GM23338 (cell line): ENCODE results near the gene MAPK12. TPM values are rescaled to one million over a fixed set of nuclear protein-coding genes. Genes with fewer than 3 reads are reported as not detected.

ENCODE experiments used
- ATAC-seq: fragments of 200-7000 bp; cut with Tn5 transposase; 3 replicates; pipeline ENCODE4 v1.9.1; 2020
- DNase-seq: peaks from one replicate; pipeline ENCODE4 v3.0.0-alpha.2; 2015; ENCODE audit warnings: low spot score
- H2AFZ ChIP-seq: fragments of 200-600 bp; sonication (generic); 2 replicates; pipeline ENCODE4 v1.8.0; 2016; ENCODE audit warnings: antibody characterized with exemption, mild to moderate bottlenecking, moderate library complexity
- H3F3A ChIP-seq: fragments of 200-600 bp; sonication (generic); replicated peaks from 2 replicates; pipeline ENCODE4 v1.8.0; 2017; ENCODE audit warnings: antibody characterized with exemption, mixed run types, low read depth
- H3K27ac ChIP-seq: fragments of 200-600 bp; sonication (generic); 2 replicates; pipeline ENCODE4 v1.6.1; 2016; ENCODE audit warnings: low read depth
- H3K27me3 ChIP-seq: fragments of 200-600 bp; sonication (generic); 2 replicates; pipeline ENCODE4 v1.8.0; 2016; ENCODE audit warnings: mild to moderate bottlenecking, mixed run types, moderate library complexity; ENCODE audit not compliant: insufficient read depth
- H3K36me3 ChIP-seq: fragments of 200-600 bp; sonication (generic); 2 replicates; pipeline ENCODE4 v1.8.0; 2016; ENCODE audit warnings: mild to moderate bottlenecking; ENCODE audit not compliant: insufficient read depth
- H3K4me1 ChIP-seq: fragments of 200-600 bp; sonication (generic); 2 replicates; pipeline ENCODE4 v1.8.0; 2016; ENCODE audit warnings: mild to moderate bottlenecking, moderate library complexity; ENCODE audit not compliant: insufficient read depth
- H3K4me2 ChIP-seq: fragments of 200-600 bp; sonication (generic); 2 replicates; pipeline ENCODE4 v1.7.1; 2017; ENCODE audit warnings: mixed run types
- H3K4me3 ChIP-seq: fragments of 200-600 bp; sonication (generic); 2 replicates; pipeline ENCODE4 v1.6.1; 2016; ENCODE audit warnings: mixed run types
- H3K79me2 ChIP-seq: fragments of 200-600 bp; sonication (generic); replicated peaks from 2 replicates; pipeline ENCODE4 v1.8.0; 2017; ENCODE audit warnings: mild to moderate bottlenecking; ENCODE audit not compliant: insufficient read depth
- H3K9me2 ChIP-seq: fragments of 200-600 bp; sonication (generic); 2 replicates; pipeline ENCODE4 v1.8.0; 2017; ENCODE audit not compliant: insufficient read depth
- H4K20me1 ChIP-seq: fragments of 200-600 bp; sonication (generic); replicated peaks from 2 replicates; pipeline ENCODE4 v1.8.0; 2017; ENCODE audit warnings: mild to moderate bottlenecking; ENCODE audit not compliant: insufficient read depth
- H3K27ac Mint-ChIP-seq: 2 replicates; pipeline ENCODE4 v1.8.0; 2020; ENCODE audit warnings: inconsistent platforms, mild to moderate bottlenecking, moderate library complexity, mixed read lengths
- H3K27me3 Mint-ChIP-seq: 3 replicates; pipeline ENCODE4 v1.8.0; 2022; ENCODE audit warnings: low read depth, mild to moderate bottlenecking, moderate library complexity, mixed read lengths, inconsistent platforms; ENCODE audit not compliant: insufficient read depth, poor library complexity
- H3K36me3 Mint-ChIP-seq: 3 replicates; pipeline ENCODE4 v1.8.0; 2021; ENCODE audit warnings: low read depth, mild to moderate bottlenecking, inconsistent platforms, moderate library complexity, mixed read lengths
- H3K4me1 Mint-ChIP-seq: 3 replicates; pipeline ENCODE4 v1.8.0; 2020; ENCODE audit warnings: mild to moderate bottlenecking, inconsistent platforms, mixed read lengths
- H3K4me3 Mint-ChIP-seq: 3 replicates; pipeline ENCODE4 v1.8.0; 2021; ENCODE audit warnings: moderate library complexity, mild to moderate bottlenecking, inconsistent platforms, mixed read lengths
- H3K9me3 Mint-ChIP-seq: 3 replicates; pipeline ENCODE4 v1.8.0; 2020; ENCODE audit warnings: moderate library complexity, mild to moderate bottlenecking, inconsistent platforms, mixed read lengths
- CREB1 ChIP-seq: fragments of 250-450 bp; sonication (Bioruptor Pico); IDR thresholded peaks from 2 replicates; pipeline ENCODE4 v1.5.0; 2020; ENCODE audit warnings: low read depth, mild to moderate bottlenecking, moderate library complexity
- CTCF ChIP-seq, 2 experiments: fragments of 200-600 bp in 1 of 2; sonication (generic) in 1 of 2; conservative IDR thresholded peaks; 2 replicates each; pipeline versions ENCODE4 v1.5.1 to v1.6.1; 2016 to 2017; ENCODE audit warnings: antibody characterized with exemption in 2 of 2, low read depth in 2 of 2, mild to moderate bottlenecking in 2 of 2, moderate library complexity in 1 of 2
- EZH2 ChIP-seq: fragments of 200-600 bp; sonication (generic); IDR thresholded peaks from one replicate; pipeline ENCODE4 v1.8.0; 2017; ENCODE audit warnings: antibody characterized with exemption, mild to moderate bottlenecking, low read depth; ENCODE audit not compliant: unreplicated experiment
- EZH2phosphoT487 ChIP-seq: fragments of 200-600 bp; sonication (generic); IDR thresholded peaks from one replicate; pipeline ENCODE4 v1.8.1; 2018; ENCODE audit warnings: antibody characterized with exemption; ENCODE audit not compliant: unreplicated experiment
- JUNB ChIP-seq: IDR thresholded peaks from one replicate; pipeline ENCODE4 v1.6.1; 2016; ENCODE audit warnings: antibody characterized with exemption; ENCODE audit not compliant: unreplicated experiment
- NANOG ChIP-seq: IDR thresholded peaks from 2 replicates; pipeline ENCODE4 v1.6.1; 2016; ENCODE audit warnings: antibody characterized with exemption, borderline replicate concordance
- POLR2AphosphoS5 ChIP-seq: IDR thresholded peaks from 2 replicates; pipeline ENCODE4 v1.6.1; 2016; ENCODE audit warnings: antibody characterized with exemption, low read depth
- REST ChIP-seq: IDR thresholded peaks from one replicate; pipeline ENCODE4 v1.6.1; 2018; ENCODE audit warnings: antibody characterized with exemption; ENCODE audit not compliant: unreplicated experiment
- STAT1 ChIP-seq: IDR thresholded peaks from one replicate; pipeline ENCODE4 v1.6.1; 2016; ENCODE audit warnings: antibody characterized with exemption; ENCODE audit not compliant: unreplicated experiment
- ZNF114 ChIP-seq: fragments of 250-450 bp; sonication (Bioruptor Pico); IDR thresholded peaks from 2 replicates; pipeline ENCODE4 v1.5.0; 2020; ENCODE audit warnings: mild to moderate bottlenecking, moderate library complexity
- ZNF331 ChIP-seq: fragments of 250-450 bp; sonication (Bioruptor Pico); IDR thresholded peaks from 2 replicates; pipeline ENCODE4 v1.5.0; 2020; ENCODE audit warnings: low read depth, mild to moderate bottlenecking, moderate library complexity
- polyA plus RNA-seq: library from polyadenylated mRNA; unstranded; fragments of >200 nt; fragmentation: Nextera tagmentation; extraction: Ambion mirVana; gene quantifications from 2 replicates; pipeline ENCODE4 v1.2.1, GENCODE V29; 2016
- total RNA-seq: library from RNA; depleted of rRNA; stranded (reverse); fragments of >200 nt; shearing (Covaris generic); gene quantifications from 2 replicates; pipeline ENCODE4 v1.2.3, GENCODE V29; 2014
- TF ChIP-seq, protein P1 (sequence below): IDR thresholded peaks from 2 replicates; pipeline ENCODE4 v1.6.1; 2016; ENCODE audit warnings: antibody characterized with exemption
- TF ChIP-seq, protein P2 (sequence below): fragments of 250-450 bp; sonication (Bioruptor Pico); IDR thresholded peaks from 2 replicates; pipeline ENCODE4 v1.5.0; 2020; ENCODE audit warnings: mild to moderate bottlenecking, moderate library complexity

MAPK12 gene
- total and polyA plus RNA-seq, 2 experiments from 2014 or later: 10.4 to 26.1 TPM

DNA sequence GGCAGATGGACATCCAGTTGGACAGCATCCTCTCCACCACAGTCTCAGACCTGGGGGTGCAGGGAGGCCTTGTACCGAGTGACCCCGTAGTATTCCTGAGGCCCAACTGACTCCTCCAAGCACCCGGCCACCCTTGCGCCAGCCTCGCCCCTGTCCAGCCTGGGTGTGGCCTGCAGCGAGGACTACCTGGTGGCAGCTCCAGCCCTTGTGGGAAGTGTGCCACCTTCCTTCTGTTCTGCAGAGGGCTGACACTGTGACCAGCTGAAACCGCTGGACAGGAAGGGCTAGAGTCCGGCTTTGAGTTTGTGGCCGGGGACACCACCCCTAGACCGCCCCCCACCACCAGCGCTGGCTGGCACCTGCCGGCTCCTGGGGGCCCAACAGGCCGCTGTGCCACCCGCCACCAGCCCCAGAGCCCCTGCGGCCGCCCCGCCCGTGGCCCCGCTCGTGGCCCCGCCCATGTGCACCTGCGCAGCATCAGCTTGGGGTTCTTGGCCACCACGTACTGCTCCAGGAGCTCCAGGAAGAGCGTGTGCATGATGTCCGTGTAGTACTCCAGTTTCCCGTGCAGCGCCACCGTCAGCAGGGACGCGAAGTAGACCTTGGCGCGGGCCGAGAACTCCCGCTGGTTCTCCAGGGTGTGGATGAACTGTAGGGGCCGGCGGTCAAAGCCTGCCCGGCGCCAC, 18.7 kb upstream of the MAPK12 start:
- 0 out of 2 replicates have a peak, but pooled peaks cover 8% of the 10 kb centered on the region for H3K36me3 ChIP-seq
- no peaks in the 10 kb centered on the region for H3K27me3 ChIP-seq
- Mint-ChIP-seq H3K27me3 (peaks cover 9% of the 10 kb centered on the region), H3K9me3 (peaks cover 18% of the 10 kb centered on the region), H3K36me3 (peaks cover 64% of the 10 kb centered on the region), H3K4me3 (no peak overlapping the region), H3K4me1 (no peaks in the 10 kb centered on the region), H3K27ac (no peak overlapping the region)
- no peak overlapping the region for H3K4me3 ChIP-seq
- H4K20me1 ChIP-seq: no peaks in the 10 kb centered on the region
- no peaks in the 10 kb centered on the region for H3K9me2 ChIP-seq
- ATAC-seq (no peak), DNase-seq (no peak)
- H3F3A ChIP-seq: no peaks in the 10 kb centered on the region
- H3K79me2 ChIP-seq: no peaks in the 10 kb centered on the region
- H2AFZ ChIP-seq: no peak overlapping the region
- no peak overlapping the region for H3K4me2 ChIP-seq
- TF ChIP-seq, protein P1, sequence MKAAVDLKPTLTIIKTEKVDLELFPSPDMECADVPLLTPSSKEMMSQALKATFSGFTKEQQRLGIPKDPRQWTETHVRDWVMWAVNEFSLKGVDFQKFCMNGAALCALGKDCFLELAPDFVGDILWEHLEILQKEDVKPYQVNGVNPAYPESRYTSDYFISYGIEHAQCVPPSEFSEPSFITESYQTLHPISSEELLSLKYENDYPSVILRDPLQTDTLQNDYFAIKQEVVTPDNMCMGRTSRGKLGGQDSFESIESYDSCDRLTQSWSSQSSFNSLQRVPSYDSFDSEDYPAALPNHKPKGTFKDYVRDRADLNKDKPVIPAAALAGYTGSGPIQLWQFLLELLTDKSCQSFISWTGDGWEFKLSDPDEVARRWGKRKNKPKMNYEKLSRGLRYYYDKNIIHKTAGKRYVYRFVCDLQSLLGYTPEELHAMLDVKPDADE: no peak
- TF ChIP-seq, protein P2, sequence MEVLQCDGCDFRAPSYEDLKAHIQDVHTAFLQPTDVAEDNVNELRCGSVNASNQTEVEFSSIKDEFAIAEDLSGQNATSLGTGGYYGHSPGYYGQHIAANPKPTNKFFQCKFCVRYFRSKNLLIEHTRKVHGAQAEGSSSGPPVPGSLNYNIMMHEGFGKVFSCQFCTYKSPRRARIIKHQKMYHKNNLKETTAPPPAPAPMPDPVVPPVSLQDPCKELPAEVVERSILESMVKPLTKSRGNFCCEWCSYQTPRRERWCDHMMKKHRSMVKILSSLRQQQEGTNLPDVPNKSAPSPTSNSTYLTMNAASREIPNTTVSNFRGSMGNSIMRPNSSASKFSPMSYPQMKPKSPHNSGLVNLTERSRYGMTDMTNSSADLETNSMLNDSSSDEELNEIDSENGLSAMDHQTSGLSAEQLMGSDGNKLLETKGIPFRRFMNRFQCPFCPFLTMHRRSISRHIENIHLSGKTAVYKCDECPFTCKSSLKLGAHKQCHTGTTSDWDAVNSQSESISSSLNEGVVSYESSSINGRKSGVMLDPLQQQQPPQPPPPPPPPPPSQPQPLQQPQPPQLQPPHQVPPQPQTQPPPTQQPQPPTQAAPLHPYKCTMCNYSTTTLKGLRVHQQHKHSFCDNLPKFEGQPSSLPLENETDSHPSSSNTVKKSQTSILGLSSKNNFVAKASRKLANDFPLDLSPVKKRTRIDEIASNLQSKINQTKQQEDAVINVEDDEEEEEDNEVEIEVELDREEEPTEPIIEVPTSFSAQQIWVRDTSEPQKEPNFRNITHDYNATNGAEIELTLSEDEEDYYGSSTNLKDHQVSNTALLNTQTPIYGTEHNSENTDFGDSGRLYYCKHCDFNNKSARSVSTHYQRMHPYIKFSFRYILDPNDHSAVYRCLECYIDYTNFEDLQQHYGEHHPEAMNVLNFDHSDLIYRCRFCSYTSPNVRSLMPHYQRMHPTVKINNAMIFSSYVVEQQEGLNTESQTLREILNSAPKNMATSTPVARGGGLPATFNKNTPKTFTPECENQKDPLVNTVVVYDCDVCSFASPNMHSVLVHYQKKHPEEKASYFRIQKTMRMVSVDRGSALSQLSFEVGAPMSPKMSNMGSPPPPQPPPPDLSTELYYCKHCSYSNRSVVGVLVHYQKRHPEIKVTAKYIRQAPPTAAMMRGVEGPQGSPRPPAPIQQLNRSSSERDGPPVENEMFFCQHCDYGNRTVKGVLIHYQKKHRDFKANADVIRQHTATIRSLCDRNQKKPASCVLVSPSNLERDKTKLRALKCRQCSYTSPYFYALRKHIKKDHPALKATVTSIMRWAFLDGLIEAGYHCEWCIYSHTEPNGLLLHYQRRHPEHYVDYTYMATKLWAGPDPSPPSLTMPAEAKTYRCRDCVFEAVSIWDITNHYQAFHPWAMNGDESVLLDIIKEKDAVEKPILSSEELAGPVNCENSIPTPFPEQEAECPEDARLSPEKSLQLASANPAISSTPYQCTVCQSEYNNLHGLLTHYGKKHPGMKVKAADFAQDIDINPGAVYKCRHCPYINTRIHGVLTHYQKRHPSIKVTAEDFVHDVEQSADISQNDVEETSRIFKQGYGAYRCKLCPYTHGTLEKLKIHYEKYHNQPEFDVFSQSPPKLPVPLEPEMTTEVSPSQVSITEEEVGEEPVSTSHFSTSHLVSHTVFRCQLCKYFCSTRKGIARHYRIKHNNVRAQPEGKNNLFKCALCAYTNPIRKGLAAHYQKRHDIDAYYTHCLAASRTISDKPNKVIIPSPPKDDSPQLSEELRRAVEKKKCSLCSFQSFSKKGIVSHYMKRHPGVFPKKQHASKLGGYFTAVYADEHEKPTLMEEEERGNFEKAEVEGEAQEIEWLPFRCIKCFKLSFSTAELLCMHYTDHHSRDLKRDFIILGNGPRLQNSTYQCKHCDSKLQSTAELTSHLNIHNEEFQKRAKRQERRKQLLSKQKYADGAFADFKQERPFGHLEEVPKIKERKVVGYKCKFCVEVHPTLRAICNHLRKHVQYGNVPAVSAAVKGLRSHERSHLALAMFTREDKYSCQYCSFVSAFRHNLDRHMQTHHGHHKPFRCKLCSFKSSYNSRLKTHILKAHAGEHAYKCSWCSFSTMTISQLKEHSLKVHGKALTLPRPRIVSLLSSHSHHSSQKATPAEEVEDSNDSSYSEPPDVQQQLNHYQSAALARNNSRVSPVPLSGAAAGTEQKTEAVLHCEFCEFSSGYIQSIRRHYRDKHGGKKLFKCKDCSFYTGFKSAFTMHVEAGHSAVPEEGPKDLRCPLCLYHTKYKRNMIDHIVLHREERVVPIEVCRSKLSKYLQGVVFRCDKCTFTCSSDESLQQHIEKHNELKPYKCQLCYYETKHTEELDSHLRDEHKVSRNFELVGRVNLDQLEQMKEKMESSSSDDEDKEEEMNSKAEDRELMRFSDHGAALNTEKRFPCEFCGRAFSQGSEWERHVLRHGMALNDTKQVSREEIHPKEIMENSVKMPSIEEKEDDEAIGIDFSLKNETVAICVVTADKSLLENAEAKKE (CRISPR knock-in tag): no peak
- TF ChIP-seq EZH2phosphoT487 (no peak), POLR2AphosphoS5 (no peak), STAT1 (no peak), NANOG (no peak), REST (no peak), JUNB (no peak), EZH2 (no peak), ZNF331 (CRISPR knock-in tag) (no peak), CTCF (conservative IDR thresholded peaks at IDR 0.05; ENCODE audit: low read depth in 2 of 2) (no peak), ZNF114 (CRISPR knock-in tag) (no peak), CREB1 (CRISPR knock-in tag) (no peak)
- no peaks in the 10 kb centered on the region for H3K4me1 ChIP-seq
- no peak overlapping the region for H3K27ac ChIP-seq
